DMS53 treated with DMSO at 0.1 percent for 48 hours (cell line): ENCODE data around the gene NOVA2.

ENCODE experiments used
- DNase-seq: peaks from one replicate; lab custom pipeline; 2025; ENCODE audit not compliant: unreplicated experiment; lab: John Stamatoyannopoulos, UW

The NOVA2 gene

DNA sequence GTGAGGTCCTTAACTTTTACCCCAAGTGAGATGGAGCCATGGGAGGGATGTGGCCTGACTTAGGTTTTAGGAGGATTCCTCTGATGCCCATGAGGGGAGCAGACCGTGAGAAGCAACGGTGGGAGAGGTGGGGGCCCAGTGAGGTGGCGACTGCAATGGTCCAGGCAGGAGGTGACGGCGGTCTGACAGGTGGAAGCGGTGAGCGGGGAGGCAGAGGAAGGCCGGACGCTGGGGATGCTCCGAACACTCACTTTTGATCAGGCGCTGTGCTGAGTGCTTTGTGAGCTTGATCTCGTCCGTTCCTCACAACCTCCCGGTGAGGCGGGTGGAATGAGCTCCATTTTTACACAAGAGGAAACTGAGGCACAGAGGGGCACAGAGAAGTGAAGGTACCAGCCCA lies 11.6 kb downstream of the NOVA2 start:
- DNase-seq: no peak

DNA sequence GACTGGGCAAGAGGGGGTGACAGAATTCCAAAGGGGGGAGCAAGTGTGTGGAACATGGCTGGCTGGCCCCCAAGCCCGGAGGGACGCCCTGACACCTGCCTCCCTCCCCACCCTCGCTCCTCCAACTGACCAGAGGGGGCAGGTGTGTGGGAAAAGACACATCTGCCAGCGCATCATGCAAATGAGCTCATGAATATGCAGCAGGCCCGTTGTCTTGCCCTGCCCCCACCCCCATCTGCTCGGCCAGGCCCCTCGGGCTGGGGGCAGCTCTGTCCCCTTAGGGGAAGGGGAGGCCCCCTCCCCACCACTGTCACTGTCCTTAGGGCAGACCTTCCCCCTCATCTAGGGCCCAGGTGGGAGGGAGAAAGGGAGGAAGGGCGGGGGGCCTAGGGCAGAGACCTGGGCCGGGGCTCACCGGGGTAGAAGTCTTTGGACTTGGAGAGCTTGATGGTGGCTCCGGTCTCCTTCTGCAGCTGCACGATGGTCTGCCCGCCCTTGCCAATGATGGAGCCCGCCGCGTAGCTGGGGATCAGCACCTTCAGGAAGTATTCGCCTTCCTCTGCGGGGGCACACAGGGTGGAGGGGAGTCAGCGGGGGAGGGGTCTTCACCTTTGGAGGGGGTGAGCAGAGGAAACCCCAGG lies 12.9 kb downstream of the NOVA2 start:
- DNase-seq: no peak

DNA sequence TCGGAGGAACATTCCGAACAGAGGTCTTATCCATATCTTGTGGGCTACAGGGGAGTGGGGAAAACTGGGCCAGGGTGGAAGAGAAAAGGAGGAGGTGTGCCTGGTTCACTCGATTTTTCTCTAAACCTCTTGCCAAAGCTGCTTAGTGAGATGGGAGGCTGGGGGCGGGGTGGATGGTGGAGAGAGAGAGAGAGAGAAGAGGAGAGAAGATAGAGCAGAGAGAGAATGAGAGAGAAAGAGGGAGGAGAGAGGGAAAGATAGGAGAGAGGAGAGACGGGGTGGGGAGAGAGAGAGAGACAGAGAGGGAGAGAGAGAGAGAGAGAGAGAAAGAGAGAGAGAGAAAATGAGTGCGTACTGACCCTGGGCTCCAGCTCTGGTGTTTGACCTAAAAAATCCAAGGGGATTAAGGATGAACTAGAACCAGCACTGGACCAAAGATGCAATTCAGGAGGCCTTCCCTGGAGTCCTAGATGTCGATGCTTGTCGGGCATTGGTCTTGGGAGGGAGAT lies 14.1 kb downstream of the NOVA2 start:
- DNase-seq: no peak

DNA sequence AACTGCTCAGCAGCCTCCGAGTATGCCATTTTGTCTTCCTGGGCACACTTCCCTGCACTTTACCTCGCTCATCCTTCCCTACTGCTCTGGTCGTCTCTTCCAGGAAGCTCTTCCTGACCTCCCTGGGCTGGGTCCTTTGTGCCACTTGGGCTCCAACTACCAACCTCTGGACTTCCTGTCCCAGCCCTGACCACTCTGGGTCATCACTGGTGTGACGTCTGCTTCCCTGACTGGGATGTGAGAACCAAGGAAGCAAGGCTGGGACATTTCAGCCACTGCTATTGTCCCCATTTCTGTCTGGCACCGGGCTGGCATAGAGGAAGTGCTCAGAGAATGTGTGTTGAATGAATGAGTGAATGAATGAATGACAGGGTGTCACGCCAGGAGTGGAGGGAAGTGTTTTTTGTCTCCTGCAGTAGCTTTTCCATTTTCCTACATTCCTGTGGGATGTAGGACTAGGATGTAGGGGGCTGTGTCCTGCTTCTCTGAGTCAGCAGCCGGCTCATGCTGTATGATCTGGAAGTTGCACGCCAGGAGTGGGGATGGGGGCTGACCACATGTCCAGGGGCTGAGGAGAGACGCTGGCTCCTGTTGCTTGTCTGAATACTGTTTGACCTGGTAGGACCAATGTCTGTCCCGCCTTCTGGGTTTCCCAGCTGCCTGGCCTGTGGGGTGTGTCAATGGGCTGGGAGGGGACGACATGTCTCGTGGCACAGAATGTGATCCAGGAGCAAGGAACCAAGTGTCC lies 14.7 kb downstream of the NOVA2 start:
- DNase-seq: no peak

DNA sequence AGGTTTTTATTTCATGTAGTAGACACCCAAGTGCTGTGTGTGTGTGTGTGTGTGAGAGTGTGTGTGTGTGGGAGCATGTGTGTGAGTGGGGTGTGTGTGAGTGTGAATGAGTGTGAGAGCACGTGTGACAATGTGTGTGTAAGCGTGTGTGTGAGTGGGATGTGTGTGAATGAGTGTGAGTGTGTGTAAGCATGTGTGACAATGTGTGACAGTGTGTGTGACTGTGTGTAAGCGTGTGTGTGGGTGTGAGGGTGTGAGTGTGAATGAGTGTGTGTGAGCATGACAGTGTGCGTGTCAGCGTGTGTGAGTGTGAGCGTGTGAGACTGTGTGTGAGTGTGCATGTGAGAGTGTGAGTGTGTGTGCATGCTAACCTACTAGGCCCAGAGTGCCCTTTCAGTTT lies 15.3 kb downstream of the NOVA2 start:
- no peak for DNase-seq

DNA sequence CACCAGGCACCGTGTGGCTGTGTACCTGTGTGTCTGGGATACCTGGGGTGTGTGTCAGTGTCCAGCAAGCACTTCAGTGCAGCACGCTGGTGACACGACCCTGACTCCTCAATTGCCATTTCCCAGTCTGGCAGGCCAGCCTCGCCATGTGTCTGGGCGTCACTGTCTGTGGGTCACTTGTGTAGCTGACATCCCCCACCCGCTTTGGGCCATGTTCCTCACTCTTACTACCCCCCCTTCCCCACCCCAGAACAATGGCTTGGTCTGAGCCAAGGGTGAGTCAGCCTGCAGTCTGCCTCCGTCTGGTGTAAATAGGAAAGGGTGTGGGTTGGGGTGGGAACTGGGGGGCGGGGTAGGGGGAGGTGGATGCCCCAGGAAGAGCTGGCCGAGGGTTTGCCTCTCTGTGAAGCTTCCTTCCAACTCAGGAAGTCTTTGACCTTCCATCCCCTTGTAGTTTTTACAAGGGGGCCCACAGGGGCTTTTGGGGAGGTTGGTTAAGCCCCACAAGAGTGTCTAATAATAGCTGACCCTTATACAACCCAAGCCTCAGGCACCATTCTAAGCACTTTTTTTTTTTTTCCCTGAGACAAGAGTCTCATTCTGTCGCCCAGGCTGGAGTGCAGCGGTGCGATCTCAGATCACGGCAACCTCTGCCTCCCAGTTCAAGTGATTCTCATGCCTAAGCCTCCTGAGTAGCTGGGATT lies 17.6 kb downstream of the NOVA2 start:
- no peak for DNase-seq

DNA sequence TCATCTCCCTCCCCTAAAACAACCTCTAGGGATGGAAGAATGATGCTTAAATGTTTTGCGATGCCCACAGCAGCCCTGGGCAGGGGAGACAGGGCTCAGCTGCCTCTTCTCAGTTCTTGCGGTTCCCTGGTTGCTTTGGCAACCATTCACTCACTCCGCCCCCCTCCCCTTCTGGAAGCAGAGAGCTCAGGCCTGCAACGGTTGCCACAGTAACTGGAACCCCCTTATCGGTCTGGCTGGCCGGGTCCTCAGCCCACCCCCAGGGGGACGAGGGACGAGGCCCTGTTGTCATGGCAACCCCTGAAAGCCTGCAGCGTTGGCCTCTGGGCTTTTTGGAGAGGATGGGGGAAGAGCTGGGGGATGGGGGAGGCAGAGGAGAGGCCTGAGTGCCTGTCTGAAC lies 19.5 kb downstream of the NOVA2 start:
- no peak for DNase-seq

DNA sequence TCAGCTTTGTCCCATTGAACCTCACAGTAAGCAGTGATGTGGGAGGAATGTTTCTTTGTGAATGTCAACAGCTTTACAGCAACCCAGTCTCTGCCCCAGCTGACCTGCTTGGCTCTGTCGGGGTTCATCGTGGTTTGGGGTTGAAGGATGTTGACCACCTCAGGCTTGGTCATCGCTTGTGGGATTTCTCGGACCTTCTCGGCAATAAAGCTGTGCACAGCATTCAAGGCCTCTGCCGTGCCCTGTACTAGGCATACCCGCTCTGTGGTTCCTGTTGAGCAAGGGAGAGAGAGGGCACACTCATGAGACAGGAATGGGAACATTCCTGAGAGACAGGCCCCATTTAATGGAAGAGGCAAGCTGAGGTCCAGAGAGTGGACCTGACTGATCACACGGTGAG lies 20.0 kb downstream of the NOVA2 start:
- DNase-seq: no peak

DNA sequence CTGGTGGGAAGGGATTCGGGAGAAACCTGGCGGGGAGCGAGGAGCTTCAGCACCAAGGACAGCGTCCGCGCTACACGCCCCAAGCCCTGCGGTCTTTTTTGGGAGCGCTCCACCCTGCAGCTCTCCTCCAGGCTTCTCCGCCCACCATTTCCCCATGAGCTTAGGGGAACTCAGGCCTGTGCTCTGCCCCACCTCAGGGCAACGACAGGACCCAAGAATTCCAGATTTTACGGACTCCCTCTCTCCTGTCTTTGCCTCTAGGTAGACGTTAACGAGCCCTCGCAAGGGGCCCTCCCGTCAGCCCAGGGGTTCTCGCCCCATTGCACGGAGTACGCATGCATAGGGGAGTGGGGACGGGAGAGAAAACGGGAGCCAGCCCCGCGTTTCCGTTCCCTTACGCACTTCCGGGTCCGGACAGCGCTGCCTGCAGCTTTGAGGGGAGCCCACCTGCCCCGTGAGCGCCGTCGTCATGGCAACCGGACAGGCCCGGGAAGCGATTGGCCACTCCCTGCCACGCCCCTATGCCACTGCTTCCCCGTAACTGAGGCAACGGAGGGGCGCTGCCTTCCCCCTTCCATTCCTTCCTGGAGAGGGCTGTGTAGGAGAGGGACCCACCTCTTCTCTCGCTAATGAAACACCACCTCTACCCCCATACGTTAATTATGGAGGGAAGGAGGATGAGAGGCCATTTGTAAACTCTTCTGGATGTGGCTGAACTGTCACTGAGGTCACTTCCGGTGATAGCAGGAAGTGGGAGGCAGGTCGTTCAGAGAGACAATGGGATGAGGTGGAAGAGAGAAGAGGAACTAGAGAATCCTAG lies 20.8 kb downstream of the NOVA2 start:
- peak; percentile 56 for DNase-seq

DNA sequence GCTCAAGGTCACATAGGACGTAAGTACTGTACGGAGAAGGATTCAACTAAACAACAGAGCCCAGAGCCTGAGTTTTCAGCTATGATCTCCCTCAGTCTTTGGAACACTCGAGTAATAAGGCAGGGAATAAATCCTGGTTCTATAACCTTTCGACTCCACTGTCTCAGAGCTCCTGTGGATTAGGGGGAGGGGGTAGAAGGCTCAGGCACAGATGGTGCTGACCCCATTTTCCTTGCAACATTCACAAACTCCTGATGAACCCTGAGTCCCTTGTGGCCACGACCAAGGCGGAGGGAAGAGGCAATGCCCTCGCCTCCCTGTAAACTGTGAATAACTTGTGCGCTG lies 21.4 kb downstream of the NOVA2 start:
- DNase-seq: no peak

DNA sequence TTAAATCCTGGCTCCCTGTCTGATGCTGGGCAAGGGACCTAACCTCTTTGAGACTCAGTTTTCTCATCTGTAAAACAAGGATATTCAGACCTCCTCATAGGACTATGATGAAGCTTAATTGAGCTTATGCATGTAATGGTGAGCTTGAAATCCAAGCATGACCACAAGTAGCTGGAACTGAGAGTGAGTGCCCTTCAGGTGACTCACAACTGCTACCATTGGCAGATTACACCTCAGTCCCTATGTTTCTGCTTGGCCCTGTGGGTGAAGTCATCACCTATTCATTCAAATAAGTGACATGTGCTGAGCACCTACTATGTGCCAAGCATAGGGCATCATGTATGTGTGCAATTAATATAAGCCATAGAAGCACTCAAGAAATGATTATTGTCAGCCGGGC lies 25.7 kb downstream of the NOVA2 start:
- no peak for DNase-seq

DNA sequence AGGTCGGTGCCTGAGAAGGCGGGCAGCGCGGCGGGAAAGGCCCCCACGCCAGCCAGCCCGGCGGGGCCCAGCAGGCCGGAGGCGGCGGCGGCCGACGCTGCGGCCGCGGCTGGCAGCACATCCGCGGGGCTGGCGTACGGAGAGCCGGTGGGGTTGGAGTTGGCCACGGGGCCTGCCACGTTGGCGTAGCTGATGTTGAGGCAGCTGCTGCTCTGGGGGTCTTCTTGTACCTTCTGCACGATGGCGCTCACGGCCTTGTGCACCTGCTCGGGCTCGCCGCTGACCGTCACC lies 33.2 kb downstream of the NOVA2 start:
- no peak for DNase-seq

DNA sequence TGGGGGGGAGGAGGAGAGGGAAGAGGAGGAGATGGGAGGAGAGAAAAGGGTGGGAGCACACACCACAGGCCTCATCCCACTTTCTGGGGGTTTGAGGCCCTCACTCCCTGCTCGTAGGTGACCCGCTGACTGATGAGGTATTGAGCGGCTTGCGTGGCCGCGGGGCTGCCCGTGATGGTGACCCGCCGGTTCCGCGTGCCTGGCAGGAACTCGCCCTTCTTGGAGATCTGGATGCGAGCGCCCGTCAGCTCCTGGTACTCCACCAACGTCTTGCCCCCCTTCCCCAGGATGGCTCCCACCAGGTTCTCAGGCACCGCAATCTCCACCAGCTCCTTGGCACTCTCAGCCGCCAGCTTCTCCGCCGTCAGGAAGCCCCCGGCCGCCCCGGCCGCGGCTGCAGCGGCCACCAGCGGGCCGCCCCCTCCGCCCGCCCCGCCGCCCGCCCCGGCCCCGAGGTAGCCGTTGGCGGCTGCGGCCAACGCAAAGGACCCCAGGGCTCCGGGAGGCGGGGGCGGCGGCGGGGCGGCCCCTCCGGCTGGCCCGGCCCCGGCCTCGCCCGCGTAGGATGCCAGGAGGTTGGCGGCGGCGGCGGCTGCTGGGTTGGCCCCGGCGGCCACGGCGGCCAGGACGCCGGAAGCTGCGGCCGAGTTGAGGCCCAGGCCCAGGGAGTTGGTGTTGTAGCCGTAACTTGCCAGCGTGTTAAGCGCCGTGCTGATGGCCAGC lies 33.7 kb downstream of the NOVA2 start:
- DNase-seq: no peak

DNA sequence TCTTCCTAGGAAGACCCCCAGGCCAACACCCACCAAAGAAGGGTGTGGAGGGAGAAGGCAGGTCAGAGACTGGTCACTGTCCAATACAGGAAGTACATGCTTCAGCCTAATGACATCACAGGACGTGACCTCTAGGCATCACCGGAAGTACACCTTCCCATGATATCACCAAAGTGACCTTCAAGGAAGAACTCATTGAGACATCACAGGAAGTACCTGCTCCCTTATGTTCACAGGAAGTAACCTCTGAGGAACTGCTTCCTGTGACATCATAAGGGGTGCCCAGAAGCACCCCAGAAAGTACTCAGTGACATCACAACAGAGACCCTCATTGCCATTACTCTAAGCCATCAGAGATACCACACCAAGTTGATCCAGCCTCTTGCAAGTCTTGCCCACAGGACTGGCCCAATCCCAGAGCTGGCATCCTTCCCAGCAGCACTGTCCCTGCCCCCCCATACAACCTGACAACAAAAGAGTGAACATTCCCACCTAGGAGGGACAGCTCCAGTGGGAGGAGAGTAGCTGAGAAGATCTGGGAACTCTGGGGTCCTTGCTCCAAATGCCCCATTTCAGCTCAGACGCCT lies 34.8 kb downstream of the NOVA2 start:
- no peak for DNase-seq

DNA sequence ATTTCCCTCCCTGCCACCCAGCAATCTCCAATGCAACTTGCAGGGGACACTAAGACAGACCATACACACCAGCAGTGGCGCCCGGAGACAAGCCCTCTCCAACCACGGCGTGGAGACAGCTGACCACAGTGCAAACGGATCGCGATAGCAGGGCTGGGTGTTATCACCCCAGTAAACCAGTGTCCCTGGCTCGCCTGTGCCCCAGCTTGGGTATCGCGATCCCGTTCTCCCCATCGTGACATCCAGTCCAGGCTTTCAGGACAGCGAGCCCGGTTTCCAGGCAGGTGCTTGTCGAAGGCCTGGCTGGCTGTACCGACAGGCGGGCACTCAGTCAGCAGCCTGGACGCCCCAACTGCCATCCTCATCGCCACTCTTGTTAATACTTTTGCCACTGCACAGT lies 38.4 kb downstream of the NOVA2 start:
- no peak for DNase-seq

DNA sequence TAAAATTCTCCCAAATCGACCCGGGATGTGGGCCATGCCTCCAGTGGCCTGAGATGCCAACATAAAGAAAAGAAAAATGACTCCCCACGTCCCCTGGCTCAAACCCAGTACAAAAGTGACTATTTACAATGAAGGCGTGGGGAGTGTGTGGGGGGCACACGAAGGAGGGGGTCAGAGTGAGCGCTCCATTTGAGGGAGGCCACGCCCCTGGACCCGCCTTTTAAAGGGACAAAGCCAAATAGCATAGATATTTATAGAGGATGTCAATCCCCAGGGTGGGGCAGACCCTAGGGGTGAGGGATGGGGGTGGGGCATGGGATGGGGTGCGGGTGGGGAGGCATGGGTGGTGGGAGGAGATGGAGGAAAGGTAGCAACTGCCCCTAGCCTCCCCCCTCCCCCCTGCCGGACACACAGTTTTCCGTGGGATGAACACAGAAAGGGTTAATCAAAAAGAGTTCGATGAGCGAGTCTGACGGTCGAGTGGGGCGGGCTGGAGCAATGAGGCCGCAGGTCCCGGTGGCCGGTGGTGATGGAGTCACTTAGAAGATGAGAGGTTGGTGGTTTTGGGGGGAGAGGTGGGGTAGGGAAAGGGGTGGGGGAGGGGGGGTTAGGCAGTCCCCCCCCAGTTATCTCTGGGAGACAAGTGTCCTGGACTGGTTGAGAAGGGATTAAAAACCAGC lies 39.0 kb downstream of the NOVA2 start:
- no peak for DNase-seq

DNA sequence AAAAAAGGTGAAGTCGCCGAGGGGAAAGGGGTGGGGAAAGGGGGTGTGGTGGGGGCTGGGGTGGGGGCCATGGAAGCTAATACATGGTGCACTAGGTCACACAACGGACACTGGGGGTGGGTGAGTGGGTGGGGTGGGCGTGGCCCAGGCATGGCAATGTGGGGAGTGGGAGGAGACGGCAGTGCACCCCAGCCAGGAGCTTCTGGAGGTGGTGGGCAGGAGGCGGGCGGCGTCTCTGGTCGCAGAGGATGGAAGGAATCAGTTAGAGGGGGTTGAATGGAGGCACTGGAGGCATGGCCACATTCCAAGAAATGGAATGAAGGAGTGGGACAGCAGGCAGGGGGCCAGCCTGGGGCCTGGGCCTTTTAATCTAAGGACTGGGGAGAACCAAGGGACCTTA lies 39.9 kb downstream of the NOVA2 start:
- no peak for DNase-seq

DNA sequence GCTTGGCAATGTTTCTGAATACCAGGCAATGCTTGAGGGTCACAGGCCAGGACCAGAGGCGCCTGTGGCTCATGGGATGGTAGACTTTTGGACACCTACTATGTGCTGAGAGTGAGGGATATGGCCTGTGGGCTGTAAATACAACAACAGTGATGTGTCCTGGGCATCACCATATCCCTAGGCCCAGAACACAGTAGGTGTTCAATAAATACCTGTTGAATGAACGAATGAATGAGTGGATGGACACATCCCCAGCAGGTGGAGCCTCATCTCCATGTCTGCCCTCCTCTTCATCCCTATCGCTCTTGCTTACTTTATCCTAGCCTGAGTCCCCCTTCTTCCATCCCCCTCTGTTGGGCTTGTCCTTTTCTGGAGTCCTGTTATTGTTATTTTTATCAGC lies 42.6 kb downstream of the NOVA2 start:
- no peak for DNase-seq

DNA sequence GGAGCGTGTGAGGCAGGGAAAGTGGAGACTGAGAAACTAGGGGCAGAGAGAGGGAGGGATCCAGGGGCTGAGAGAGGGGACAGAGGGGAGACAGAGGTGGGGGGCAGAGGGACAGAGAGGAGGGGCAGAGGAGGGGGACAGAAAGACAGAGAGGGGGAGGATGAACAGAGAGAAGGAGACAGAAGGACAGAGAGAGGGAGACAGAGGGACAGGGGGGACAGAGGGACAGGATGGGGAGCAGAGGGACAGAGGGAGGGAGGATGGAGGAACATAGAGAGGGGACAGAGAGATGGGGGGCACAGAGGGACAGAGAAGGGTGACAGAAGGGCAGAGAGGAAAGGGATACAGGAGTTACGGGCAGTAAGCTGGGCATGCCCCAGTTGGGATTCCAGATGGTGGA lies 44.4 kb downstream of the NOVA2 start:
- no peak for DNase-seq
